Activated CD4-positive, alpha-beta T cell treated with anti-CD3 and anti-CD28 coated beads, Interleukin-2, Interleukin-6, amounts not matched to agents 100 ng/mL and 50 ng/mL, durations not matched to agents 16 hours and 8 hours (primary cell): ENCODE data around the gene CFAP46.

Source experiments
- DNase-seq: peaks from one replicate; pipeline ENCODE4 v3.0.0-alpha.2; 2020

The CFAP46 gene

DNA sequence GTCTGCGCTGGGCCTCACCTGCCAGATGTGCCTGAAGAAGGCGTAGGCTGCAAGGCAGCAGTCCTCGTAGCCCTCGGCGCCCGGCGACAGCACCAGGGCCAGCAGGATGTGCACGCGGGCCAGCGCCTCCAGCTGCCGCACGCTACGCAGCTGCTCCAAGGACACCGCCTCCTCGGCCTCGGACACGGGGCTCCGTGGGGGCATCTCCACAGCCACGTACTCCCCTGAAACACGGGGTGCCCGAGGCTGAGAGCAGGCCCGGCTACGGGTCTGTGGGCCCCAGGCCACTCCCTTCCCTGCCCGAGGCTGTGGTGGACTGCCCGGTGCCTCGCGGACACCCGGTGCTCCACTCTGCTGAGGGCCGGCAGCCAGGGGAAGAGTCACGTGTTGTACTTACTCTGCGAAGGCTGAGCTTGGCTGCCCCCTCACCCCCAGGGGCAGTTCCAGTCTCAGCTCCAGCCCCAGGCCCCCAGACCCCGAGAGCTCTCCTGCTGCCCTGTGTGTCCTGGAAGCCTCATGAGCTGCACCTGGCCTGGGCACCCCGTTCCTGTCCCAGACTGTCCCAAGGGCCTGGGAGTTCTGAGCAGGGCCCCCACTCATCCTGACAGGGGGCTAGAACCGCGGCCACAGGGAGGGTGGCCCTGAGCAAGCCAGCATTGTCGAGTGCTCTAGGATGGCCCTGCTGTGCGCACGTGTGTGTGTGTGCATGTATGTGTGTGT is 62.8 kb downstream of the CFAP46 start:
- no peak for DNase-seq

DNA sequence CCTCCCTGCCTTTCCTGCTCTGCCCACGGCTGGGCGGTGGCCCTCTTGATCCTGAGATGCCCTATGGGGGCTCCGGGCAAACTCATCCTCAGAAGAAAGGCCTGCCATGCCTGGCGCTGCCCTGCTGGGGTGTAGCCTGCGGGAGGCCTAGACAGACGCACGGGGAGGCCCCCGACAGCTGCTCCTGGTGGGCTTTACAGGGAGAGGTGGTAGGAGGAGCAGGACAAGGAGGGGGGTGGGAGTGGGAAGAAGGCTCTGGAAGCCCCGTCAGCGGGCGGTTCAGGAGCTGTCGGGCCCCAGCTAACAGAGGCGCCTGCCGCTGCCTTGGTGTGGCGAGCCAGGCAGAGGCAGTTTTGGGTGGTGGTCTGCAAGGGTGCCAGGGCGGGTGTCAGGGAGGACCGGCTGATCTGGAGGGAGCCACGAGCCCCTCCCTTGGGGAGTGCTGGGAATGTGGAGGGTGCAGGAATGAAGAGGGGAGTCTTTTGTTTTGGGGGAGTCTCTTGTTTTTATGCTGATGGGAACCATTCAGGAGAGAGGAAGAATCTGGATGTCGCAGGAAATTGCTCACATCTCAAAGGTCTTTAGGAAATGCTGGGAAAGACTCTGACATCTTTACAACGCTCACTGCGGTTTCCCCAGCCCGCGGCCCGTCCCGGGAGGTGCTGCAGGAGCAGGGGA is 63.5 kb downstream of the CFAP46 start:
- no peak for DNase-seq

DNA sequence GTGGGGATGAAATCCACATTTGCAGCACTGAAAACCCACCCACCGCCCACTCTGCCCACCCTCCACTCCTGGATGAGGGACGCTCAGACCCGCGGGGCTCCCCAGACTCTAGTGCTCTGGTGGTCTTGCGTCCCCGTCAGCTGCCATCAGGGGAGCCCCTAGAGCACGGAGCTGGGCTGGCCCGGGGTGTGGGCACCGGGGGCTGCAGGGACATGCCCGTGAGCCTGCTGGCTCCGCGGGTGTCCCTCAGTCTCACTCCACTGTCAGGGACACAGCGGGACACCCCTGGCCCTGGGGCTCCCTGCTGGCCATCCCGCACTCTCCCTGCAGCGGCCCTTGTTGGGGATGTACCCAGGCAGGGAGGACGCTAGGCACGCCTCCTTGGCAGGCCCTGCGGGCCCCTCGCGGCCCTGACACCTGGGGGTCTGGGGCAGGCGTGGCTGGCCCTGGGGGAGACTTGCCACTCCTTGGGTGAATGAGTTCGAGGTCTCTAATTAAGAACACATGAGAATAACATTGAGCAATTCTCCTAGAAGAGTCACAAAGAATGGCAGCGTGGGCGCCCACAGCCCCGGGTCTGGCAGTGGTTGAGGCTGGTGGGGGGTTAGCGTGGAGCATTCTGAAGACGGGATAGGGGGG is 64.2 kb downstream of the CFAP46 start:
- no peak for DNase-seq

DNA sequence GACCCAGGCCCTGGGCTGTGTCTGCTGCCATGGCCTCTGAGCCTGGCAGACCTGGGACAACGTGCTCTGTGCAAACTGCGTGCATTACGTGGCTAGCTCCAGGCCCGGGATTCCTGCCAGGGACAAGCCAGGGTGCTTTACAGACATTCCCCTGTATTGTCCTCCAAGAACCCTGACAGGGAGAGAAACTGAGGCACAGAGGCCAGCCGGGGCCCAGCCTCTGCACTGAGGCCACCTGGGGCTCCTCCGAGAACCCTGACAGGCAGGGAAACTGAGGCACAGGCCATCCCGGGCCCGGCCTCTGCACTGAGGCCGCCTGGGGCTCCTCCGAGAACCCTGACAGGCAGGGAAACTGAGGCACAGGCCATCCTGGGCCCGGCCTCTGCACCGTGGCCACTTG is 64.9 kb downstream of the CFAP46 start:
- DNase-seq, result no peak

DNA sequence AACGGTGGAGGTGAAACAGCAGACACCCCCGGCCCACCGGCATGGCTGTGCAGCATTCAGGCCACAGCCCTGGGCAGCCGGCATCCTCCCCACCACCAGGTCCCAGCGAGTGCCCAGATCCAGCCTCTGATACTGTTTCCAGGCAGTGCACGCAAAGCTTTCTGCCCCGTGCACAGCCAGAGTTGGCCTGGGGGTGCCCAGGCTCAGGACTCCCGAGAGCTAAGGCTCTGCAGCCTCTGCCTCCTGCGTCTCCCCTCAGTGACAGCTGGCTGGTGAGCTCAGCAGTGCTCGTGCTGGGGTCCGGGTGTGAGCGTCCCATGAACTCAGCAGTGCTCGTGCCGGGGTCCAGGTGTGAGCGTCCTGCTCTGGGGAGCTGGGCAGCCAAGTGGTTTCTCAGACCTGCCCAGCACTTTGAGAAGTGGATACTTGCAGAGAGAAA is 65.4 kb downstream of the CFAP46 start:
- no peak for DNase-seq

DNA sequence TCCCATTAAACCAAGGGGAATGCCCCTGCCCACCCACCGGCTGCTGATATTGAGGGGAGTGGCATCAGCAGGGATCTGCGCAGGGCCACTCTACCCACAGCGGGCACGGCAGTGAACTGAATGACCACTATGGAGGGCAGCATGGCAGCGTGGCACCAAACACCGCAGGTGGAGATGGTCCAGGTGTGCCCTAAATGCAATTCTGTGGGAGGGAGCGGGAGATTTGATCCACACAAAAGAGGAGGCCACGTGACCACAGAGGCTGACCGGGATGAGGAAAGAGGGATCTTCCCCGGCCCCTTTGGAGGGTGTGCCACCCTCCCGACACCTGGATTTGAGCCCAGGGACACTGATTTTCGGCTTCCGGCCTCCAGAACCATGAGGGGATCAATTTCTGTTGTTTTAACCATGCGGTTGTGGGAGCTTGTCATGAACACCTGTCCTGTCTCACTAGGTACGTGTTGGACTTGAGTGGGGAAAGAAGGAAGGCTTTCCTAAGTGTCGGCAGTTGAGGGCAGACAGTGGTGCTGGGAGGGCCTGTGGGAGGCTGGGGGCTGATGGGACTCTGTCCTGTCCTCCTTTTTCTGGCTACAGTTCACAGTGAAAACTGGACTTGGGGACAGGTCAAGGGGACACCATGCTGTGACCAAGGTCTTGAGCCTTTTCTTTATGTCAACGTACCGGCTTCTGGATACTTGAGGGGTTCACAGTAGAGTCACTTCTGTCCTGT is 66.1 kb downstream of the CFAP46 start:
- DNase-seq, result no peak

DNA sequence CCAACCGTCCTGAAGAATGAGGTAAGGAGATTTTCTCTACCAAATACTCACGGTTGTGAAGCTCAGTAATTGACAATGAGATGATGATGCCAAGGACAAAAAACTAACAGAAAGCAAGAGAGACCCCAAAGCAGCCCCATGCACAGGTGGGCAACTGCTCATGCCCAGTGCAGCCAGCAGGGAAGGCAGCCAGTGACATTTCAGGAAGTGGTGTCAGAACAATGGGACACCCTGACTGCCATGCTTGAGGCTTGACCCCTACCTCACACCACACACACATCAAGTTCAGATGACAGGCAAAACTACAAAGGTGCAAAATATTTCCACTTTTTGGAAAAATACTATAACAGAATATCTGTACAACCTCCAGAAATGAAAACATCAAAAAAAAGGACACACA is 66.9 kb downstream of the CFAP46 start:
- no peak for DNase-seq

DNA sequence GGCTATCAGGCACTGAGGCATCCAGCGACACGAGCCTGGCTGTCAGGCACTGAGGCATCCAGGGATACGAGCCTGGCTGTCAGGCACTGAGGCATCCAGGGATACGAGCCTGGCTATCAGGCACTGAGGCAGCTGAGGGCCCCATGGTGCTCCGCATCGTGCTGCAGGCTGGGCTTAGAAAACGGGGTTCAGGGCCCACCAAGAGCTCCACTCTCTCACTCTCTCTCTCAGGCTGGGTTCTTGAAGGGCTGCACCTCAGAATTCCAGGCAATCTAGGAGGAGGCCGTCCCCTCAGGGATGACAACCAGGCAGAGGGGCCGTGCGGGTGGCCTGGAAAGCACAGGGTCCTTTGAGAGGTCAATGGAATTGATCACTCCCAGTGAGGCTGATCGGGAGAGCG is 69.0 kb downstream of the CFAP46 start:
- no peak for DNase-seq

DNA sequence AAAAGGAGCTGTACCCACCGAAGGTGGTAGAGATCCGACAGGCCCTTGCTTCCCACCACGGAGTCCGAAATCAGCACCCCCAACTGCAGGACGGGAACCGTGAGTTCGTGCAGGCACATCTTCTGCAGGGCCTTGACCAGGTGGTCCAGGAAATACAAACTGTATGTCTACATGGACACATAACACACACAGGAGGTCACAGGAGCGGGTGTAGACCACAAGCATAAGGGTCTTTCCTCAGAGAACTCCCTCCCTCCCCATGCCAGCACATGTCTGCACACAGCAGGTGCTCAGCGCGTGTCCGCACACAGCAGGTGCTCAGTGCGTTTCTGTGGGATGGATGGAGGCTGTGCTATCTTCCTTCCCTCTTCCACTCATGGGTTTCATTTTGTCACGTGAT is 69.7 kb downstream of the CFAP46 start:
- no peak for DNase-seq

DNA sequence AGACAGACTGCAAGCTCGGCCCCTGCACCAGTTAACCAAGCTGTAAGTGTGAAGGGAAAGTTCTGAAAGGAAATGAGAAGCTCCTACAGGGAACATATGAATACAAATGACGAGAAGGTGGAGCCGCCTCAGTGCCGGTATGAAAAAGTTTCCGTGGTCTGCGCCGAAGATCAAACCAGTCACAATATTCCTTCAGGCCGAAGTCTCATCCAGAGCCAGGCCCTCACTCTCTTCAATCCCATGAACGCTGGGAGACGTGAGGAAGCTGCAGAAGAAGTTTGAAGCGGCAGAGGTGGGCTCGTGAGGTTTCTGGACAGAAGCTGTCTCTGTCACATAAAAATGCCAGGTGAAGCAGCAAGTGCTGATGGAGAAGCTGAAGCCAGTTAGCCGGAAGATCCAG is 71.9 kb downstream of the CFAP46 start:
- DNase-seq, result no peak

DNA sequence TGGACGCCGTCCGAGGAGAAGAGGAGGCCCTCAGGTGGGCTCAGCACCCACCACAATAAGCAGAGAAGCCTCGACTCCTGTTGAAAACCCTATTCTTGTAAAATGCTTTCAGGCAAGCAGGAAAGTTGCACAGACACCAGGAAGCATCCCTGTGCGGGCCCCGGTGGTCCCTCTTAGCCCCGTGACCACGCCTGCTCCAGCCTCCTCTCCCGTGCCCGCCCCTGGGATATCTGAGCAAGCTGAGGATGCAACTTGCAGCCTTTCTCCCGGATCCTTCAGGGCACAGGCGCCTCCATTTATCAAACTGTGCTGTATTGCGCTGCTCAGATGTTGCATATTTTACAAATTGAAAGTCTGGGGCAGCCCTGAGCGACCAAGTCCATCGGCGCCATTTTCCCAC is 72.7 kb downstream of the CFAP46 start:
- no peak for DNase-seq

DNA sequence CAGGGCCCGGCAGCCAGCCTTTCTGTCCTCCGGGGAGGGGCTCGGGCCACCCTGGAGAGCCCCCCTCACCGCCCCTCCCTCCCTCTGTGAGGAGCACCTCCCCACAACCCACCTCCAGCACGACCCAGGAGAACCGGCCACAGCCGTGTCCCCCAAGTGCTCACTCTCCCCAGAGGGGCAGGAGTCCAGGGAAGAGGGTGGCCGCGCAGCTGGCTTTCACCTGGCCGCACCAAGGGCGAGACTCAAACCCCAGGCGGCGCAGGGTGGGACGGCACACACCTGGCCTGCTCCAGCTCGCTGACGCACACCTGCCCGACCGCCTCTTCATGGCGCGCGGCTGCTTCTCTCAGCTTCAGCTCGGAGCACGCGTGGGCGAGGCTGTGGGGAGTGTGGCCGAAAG is 73.4 kb downstream of the CFAP46 start:
- no peak for DNase-seq

DNA sequence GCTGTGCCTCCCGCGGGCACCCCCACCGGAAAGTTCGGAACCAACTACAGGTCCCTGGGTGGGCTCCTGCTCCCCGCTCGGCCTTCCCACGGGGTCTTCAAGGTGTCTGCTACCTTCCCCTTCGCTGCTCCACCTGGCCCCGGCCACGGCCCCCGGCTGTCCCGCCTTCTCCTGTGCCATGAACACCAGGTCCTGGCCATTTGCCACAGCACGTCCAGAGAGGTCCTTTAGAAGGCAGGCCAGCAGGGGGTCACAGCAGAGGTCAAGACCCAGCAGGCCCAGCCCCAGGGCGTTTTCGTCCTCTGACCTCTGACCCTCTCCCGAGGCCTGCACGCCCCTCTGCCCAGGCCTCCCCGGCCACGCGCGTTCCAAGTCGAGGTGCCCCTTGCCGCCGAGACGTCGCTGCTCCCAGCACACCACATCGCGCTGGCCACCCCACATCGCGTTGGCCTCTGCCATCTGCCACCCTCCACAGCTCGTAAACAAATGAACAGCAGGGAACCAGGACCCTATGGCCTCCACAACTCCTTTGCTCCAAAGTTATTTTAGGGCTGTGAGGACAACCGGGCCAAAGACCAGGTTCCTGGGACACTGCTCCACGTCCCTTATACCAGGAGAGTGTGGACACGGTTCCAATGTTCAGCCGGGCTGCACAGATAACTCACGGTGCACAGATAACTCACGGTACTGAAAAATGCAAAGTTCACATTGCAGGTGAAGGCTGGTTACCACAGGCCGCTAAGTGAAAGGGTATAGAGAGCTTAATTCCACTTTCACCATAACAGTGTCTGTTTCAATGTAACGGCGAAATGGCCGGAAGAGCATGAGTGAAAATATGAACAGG is 74.3 kb downstream of the CFAP46 start:
- no peak for DNase-seq

DNA sequence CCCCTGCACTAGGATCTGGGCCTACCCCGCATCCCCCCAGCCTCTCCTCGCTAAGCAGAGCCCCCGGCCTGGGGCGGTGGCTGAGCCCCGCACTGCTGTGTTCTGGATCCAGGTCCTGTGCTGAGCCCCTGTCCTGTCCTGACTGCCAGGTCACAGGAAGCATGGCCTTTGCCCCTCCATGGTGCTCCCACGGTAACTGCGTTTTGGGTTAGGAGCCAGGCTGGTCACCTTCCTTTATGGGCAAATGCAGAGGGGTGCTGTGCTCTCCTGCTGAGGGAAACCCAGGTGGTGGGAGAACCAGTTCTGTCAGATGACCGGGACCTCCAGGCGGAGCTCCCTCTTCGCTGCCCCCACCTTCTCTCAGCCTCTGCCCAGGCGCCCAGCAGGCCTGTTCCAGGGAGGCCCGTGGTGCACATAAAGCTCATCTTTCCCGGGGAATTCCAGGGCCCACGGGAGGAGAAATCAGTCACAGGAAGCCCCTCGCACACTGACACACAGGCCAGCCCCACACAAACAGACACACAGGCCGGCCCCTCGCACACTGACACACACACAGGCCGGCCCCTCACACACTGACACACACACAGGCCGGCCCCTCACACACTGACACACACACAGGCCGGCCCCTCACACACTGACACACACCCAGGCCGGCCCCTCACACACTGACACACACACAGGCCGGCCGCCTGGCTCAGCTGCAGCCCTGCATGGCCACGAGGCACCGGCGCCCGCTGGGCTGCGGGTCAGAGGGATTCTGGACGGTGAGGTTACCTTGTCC is 75.6 kb downstream of the CFAP46 start:
- no peak for DNase-seq

DNA sequence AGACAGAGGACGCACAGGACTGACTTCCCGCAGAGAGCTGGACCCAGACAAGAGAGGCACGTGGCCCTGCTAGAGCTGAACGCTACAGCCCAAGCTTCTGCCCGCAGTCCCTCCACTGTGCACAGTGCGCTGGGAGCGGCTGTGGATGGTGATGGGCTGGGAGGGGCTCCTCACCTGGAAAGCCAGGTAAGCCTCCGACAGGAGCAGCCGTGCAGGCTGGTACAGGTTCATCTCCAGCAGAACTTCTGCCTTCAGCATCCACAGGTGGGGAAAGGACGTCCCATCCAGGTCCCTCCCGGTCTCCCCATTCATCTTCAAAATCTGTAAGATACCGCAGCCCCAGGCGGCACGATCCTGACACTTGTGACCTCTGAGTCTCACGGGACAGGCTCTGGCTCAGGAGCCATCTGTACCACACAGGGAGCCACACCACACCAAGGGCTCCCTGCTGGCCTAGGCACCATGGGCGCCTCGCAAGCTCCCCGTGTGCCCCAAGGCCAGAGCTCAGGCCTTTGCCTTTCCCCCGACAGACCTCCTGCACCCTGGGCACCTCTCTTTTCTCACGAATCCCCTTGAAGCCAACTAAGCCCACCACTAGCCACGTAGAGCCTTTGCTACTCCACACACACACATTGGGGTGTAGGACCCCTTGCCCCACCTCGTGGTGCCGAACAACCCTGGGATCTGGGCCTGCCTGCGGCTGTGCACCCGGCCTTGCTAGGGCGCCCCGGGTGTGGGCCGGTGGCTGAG is 76.3 kb downstream of the CFAP46 start:
- DNase-seq, result no peak

DNA sequence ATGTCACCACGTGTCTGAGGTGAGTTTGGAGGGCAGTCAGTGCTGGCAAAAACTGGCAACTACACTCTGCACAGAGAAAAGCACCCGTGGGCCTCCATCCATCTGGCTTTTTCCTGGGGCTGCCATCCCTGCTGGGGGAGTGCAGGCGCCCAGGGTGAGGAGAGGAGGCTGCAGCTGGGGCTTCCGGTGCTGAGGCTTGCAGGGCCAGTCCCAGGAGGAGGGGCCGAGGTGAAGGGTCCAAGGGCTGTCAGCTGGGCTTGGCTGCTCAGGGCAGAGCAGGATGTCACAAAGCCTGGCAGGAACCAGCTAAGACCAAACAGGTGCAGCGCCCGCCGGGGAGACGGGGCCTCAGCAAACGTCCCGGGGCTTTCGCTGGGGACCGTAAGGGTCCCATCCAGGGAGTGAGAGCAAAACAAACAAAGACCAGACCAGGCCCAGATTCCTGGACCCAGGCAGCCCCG is 77.2 kb downstream of the CFAP46 start:
- DNase-seq, result no peak

DNA sequence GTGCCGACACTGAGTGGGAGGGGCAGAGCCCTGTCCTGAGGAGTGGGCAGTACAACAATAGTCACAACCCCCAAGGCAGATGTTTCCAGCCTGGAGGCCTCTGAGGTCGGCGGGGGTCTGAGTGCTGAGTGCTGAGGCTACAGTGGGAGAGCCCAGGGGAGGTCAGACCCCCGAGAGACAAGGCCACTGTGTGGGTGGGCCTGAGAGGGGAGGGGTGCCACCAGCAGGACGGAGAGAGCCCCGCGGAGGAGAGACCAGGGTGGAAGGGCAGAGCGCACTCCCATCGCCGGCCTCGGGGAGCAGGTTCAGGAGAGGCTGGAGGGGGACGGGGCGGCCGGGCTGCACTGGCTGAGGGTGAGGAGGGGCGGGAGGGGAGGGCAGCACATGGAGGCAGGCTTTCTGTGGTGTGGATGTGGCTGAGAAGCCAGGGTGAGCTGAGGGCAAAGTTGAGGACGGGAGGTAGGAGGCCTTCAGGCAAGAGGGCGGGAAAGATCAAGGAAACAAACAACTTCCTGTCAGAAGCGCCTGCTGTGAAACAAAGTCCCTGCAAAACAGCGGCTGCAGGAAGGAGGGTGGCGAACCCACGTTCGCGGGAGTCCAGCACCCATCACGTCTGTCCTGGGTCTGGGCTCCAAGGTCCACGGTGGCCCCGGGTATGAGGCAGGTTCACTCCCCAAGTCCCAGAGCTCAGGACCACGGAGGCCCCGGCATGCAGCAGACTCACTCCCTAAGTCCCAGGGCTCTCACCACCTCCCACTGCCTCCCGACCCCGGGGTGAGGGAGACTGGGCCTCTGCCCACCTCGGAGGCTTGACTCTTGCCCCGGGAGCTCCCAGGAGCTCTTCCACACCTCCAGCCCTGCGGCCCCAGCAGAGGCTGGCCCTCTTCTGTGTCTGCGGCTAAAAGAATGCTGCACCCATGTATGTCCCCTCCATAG is 79.6 kb downstream of the CFAP46 start:
- no peak for DNase-seq

DNA sequence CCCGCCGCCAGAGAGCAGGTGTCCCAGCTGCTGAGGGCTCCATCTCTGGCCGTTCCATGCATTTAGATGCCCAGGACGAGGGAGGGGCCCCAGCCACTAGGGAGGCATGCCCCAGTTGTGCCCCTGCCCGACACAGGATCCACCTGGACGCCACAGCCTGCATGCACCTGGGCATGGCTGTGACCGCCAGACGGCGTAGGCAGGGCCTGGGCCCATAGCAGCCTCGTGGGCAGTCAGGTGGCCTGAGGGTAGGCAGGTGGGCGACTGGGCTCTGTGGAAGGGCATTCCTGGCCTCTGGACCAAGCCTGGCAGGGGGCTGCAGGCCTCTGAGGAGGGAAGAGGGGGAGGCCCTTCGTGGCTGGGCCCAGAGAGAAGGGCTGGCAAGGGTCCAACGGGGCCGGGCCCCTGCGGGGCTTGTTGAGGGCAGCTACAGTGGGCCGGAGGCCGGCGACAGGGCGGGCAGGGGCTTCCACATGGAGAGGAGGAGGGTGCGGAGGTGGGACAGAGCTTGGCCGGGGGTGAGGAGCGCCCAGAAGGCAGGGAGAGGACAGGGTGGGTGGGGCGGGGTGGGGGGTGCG is 80.4 kb downstream of the CFAP46 start:
- no peak for DNase-seq

DNA sequence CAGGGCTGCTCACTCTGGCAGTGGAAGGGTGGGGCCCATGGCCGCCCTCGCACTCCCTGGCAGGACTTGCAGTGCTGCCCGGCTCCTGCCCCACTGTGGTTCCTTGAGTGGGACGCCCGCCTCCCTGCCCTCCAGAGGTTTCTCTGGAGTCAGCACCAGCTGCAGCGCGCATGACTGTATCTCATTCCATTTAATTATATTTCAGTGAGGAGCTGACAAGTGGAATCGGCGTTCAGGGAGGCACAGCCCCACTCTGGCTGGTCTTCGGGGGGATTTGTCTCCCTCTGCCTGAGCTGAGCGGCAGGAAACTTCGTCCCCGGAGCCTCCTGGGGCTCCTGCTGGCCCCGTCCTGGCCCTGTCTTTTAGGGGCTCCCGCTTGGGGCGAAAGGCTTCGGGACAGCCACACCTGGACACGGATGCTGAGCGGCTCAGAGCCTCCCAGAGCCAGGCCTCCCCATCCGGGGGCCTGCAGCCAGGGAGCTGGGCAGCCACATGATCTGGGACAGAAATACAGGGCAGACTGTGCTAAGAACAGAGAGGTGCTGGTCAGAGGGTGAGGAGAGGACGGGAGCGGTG is 81.2 kb downstream of the CFAP46 start:
- DNase-seq, result no peak
